Neural crest cell (in vitro differentiated cells): ENCODE measurements around the gene NIPAL4. TPM values are rescaled to one million over a fixed set of nuclear protein-coding genes. Genes with fewer than 3 reads are reported as not detected.

Experiments
- DNase-seq: peaks from one replicate; pipeline ENCODE4 v3.0.0; 2021; ENCODE audit warnings: low read depth, mixed read lengths, low spot score
- H3K27ac Mint-ChIP-seq: one replicate; pipeline ENCODE4 v1.8.0; 2021; ENCODE audit warnings: mild to moderate bottlenecking, mixed read lengths; ENCODE audit not compliant: unreplicated experiment
- H3K27me3 Mint-ChIP-seq: 2 replicates; pipeline ENCODE4 v1.8.0; 2021; ENCODE audit warnings: low read depth, mild to moderate bottlenecking, mixed read lengths
- H3K36me3 Mint-ChIP-seq: 2 replicates; pipeline ENCODE4 v1.8.0; 2021; ENCODE audit warnings: low read depth, mild to moderate bottlenecking, mixed read lengths
- H3K4me1 Mint-ChIP-seq: 2 replicates; pipeline ENCODE4 v1.8.0; 2021; ENCODE audit warnings: mixed read lengths
- H3K4me3 Mint-ChIP-seq: one replicate; pipeline ENCODE4 v1.8.0; 2021; ENCODE audit warnings: mild to moderate bottlenecking, mixed read lengths
- H3K9me3 Mint-ChIP-seq: 2 replicates; pipeline ENCODE4 v1.8.0; 2021; ENCODE audit warnings: mixed read lengths
- total RNA-seq: library from RNA; stranded (reverse); gene quantifications from 2 replicates; pipeline ENCODE4 v1.2.1, GENCODE V29; 2021
- TF ChIP-seq, protein P1 (sequence below): fragments of 200-600 bp; sonication (generic); conservative IDR thresholded peaks from 2 replicates; pipeline ENCODE4 v1.5.0; 2021; ENCODE audit warnings: antibody characterized with exemption, mild to moderate bottlenecking

NIPAL4 gene
- total RNA-seq, 1 donor from 2014 or later: not detected

- H3K36me3 Mint-ChIP-seq: peaks cover 5% of the 10 kb centered on the region
- no peak for DNase-seq
- H3K4me1 Mint-ChIP-seq: no peaks in the 10 kb centered on the region
- no peaks in the 10 kb centered on the region for H3K9me3 Mint-ChIP-seq
- TF ChIP-seq, protein P1, sequence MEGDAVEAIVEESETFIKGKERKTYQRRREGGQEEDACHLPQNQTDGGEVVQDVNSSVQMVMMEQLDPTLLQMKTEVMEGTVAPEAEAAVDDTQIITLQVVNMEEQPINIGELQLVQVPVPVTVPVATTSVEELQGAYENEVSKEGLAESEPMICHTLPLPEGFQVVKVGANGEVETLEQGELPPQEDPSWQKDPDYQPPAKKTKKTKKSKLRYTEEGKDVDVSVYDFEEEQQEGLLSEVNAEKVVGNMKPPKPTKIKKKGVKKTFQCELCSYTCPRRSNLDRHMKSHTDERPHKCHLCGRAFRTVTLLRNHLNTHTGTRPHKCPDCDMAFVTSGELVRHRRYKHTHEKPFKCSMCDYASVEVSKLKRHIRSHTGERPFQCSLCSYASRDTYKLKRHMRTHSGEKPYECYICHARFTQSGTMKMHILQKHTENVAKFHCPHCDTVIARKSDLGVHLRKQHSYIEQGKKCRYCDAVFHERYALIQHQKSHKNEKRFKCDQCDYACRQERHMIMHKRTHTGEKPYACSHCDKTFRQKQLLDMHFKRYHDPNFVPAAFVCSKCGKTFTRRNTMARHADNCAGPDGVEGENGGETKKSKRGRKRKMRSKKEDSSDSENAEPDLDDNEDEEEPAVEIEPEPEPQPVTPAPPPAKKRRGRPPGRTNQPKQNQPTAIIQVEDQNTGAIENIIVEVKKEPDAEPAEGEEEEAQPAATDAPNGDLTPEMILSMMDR: no peak
- no peak overlapping the region for H3K27ac Mint-ChIP-seq
- H3K27me3 Mint-ChIP-seq: no peaks in the 10 kb centered on the region
- no peak overlapping the region for H3K4me3 Mint-ChIP-seq
Observed at GRCh38 chr5:157506066-157506590, 46.1 kb downstream of the NIPAL4 start.

DNA sequence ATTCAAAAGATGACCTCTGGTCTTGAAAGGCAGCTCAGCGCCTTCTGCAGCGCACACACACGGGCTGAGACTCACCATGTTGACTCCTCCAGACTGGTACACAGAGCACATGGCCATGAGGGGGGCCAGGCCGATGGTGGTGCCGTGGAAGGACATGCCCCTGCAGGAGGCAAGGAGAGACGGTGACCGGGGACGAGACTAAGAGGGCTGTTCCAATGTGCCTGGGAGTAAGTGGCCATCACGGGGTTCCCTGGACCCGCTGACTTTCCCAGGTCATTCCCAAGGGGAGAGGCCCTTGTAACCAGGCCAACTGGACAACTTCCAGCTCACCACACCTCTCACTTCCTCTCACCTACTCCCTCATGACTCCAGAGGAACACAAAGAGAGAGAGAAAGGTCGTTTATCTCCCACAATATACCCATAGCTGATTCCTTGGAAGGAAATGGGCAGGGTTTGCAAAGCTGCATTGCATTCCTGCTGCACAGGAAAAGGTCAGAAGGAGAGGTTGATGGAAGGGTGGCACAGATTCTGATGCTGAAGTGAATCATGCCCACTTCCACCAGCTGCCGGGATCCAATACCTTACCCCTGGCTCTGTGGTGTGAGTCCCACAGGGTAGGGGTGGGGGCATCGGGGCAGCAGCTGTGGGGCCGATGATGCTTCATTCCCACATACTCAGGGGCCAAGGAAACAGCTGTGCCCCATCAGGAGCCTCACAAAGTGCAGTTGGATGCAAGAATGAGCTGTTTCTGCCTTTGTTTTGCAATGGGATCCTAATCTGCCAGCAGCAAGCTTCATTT lies 47.2 kb downstream of the NIPAL4 start:
- peaks cover 7% of the 10 kb centered on the region for H3K36me3 Mint-ChIP-seq
- peaks cover under 1% of the 10 kb centered on the region for H3K9me3 Mint-ChIP-seq
- H3K4me1 Mint-ChIP-seq: peaks cover 10% of the 10 kb centered on the region
- no peak overlapping the region for H3K4me3 Mint-ChIP-seq
- TF ChIP-seq, protein P1: no peak
- no peak for DNase-seq
- no peak overlapping the region for H3K27ac Mint-ChIP-seq
- H3K27me3 Mint-ChIP-seq: no peaks in the 10 kb centered on the region

GRCh38 chr5:157509093-157509492 lies 49.1 kb downstream of the NIPAL4 start:
- Mint-ChIP-seq H3K4me3 (no peak overlapping the region), H3K4me1 (peaks cover 13% of the 10 kb centered on the region), H3K27ac (no peak overlapping the region), H3K9me3 (peaks cover 5% of the 10 kb centered on the region), H3K27me3 (no peaks in the 10 kb centered on the region), H3K36me3 (peaks cover 11% of the 10 kb centered on the region)
- DNase-seq: no peak
- TF ChIP-seq, protein P1: no peak

DNA sequence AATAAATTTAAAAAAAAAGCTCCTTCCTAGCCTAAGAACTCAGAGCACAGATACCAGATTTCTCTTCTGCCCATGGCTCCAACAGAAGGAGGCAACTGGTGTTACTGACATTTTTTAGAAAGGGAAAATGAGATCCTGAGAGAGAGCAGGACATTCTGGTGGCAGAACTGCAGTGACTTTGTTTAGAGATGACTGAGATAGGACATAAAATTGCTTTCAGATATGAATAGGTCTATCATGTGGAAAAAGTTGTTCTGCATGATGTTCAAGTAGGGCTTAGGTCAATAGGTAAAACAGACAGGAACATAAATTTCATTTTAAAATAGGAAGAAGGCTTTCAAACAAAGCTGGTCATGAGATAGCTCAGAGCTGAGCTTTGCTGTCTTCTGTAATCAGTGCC lies 49.6 kb downstream of the NIPAL4 start:
- Mint-ChIP-seq H3K4me1 (peaks cover 13% of the 10 kb centered on the region), H3K27ac (no peak overlapping the region), H3K36me3 (peaks cover 11% of the 10 kb centered on the region), H3K27me3 (no peaks in the 10 kb centered on the region), H3K9me3 (peaks cover 5% of the 10 kb centered on the region), H3K4me3 (no peak overlapping the region)
- no peak for DNase-seq
- TF ChIP-seq, protein P1: no peak

GRCh38 chr5:157510682-157511081 lies 50.7 kb downstream of the NIPAL4 start:
- no peak overlapping the region for H3K27ac Mint-ChIP-seq

More at GRCh38 chr5:157510682-157511081, 50.7 kb downstream of the NIPAL4 start:
- Mint-ChIP-seq H3K36me3 (peaks cover 11% of the 10 kb centered on the region), H3K9me3 (peaks cover 5% of the 10 kb centered on the region), H3K4me3 (no peak overlapping the region), H3K27me3 (no peaks in the 10 kb centered on the region), H3K4me1 (peaks cover 13% of the 10 kb centered on the region)
- DNase-seq: no peak
- TF ChIP-seq, protein P1: no peak
